SK-N-MC (cell line): ENCODE data around the gene NEURL4.

Experiments used
- EZH2 ChIP-seq: fragments of 200-600 bp; sonication (generic); IDR thresholded peaks from one replicate; pipeline ENCODE4 v1.6.1; 2017; ENCODE audit warnings: antibody characterized with exemption
- FOXP2 ChIP-seq: optimal IDR thresholded peaks from 2 replicates; pipeline ENCODE3; 2011; ENCODE audit warnings: mild to moderate bottlenecking, moderate library complexity; ENCODE audit not compliant: insufficient read depth; ENCODE audit errors: extremely low read length, control extremely low read depth
- POLR2AphosphoS5 ChIP-seq: IDR thresholded peaks from 2 replicates; pipeline ENCODE4 v1.6.1; 2012; ENCODE audit warnings: mild to moderate bottlenecking, low read depth, low read length, borderline replicate concordance

GRCh38 chr17:7312432-7313087 is 16.6 kb downstream of the NEURL4 start:
- TF ChIP-seq EZH2 (no peak), POLR2AphosphoS5 (peak; percentile 16; the same call in 1 of the 2 replicates), FOXP2 (no peak)
